Activated CD8-positive, alpha-beta memory T cell treated with anti-CD3 and anti-CD28 coated beads, Interleukin-2, amount 50 U/mL, for 24 hours (primary cell): ENCODE results near the gene CHMP2A.
"Not testable (repeated sequence)": the region's sequence is repeated elsewhere in the genome, so short reads cannot be mapped to it uniquely, and the experiment has no call there.

Experiments used
- DNase-seq: peaks from one replicate; pipeline ENCODE4 v3.0.0-alpha.2; 2020; ENCODE audit errors: extremely low read depth

CHMP2A gene

DNA sequence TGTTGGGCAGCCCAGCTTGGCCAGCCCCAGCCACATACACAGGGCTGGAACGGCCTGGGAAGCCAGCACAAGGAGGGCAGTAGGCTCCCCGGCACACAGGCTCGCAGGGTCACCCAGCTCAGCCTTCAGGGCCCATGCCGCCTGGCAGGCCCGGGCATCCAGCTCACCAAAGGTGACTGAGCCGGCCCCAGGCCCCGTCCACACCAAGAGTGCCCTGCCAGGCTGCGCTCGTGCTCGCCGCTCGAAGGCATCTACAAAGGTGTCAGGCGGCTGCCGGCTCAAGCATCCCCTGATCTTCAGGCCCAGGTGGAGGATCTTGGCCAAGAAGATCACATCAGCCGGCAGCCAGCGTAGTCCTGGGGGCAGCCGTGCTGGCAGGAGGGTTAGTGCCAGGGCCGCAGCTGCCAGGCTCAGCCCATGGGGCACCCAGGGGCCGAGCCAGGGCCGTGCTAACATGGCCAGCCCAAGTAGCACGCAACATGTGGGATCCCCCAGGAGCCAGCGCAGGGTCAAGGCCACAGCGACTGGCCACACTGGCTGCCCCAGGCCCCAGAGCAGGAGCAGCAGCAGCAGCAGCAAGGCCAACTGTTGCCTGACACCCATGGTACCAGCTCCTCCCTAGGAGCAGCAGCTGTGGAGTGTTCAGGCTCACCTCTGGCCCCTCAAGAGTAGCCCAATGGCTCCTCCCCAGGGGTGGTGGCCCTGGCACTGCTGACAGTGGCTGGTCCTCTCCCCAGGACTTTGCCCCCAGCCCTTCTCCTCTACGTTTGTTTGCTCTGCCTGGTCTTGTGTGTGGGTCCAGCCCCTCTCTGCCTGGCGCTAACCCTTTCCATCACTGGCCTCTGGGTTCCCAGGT lies 43.3 kb downstream of the CHMP2A start, which contains the start of gene SLC27A5:
Gene SLC27A5, minus strand, starts transcription at position 640 of the 856 bp plus-strand sequence. Its CDS starts 37 bp downstream, at position 603.
- DNase-seq = no peak

DNA sequence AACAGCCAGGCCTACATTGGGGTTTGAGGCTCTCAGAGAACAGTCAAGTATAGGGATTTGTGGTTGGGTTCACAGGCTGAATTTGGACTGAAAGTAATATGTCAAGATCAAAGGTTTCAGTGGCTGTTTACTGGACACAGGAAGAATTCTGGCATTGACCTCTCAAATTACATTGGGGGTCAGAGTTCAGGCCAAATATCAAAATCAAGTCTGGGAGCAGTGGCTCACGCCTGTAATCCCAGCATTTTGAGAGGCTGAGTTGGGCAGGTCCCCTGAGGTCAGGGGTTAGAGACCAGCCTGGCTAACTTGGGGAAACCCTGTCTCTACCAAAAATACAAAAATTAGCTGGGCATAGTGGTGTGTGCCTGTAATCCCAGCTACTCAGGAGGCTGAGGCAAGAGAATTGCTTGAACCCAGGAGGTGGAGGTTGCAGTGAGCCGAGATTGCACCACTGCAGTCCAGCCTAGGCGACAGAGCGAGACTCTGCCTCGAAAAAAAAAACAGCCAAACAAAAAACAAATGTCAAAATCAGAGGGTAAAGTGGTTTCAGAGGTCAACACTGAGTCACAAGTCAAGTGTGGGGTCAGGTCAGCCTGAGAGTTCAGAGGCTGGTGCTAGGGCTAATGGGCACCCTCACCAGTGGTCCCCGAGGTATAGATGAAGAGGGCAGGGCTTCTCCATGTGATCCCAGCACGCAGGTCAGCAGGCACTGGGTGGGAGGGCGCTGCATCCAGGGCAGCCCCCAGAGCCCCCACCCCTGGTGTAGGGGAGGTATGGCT lies 44.6 kb downstream of the CHMP2A start:
- DNase-seq = no peak

DNA sequence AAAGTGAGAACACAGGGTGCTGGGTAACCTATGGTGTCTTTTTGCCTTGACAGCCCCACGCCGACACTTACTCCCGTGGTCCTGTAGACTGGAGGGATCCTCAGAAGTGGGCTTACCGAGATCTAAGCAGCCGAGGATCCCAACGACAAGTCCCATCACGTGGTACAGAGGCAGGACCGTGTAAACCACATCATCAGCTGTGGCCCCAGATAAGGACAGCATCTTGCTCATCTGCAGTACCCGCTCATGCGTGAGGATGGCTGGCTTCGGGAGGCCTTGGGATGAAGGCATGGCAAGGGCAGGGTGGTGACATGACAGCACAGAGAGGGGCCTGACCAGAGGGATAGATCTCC lies 45.2 kb downstream of the CHMP2A start:
- DNase-seq = no peak

DNA sequence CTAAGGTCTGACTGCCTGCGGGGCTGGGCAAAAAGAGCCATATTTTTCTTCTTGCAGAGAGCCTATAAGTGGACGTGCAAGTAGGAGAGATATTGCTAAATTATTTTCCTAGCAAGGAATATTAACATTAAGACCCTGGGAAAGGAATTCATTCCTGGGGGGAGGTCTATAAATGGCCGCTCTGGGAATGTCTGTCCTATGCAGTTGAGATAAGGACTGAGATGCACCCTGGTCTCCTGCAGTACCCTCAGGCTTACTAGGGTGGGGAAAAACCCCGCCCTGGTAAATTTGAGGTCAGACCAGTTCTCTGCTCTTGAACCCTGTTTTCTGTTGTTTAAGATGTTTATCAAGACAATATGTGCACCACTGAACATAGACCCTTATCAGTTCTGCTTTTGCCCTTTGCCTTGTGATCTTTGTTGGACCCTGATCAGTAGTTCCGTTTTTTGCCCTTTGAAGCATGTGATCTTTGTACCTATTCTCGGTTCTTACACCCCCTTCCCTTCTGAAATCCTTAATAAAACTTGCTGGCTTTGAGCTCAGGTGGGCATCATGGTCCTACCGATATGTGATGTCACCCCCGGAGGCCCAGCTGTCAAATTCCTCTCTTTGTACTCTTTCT lies 47.2 kb downstream of the CHMP2A start:
- DNase-seq = not testable (repeated sequence)
